H7 (cell line): ENCODE data around the gene SATB2. TPM values are rescaled to one million over a fixed set of nuclear protein-coding genes. Genes with fewer than 3 reads are reported as not detected.

ENCODE experiments used
- DNase-seq: peaks from one replicate; pipeline ENCODE4 v3.0.0; 2012
- H3K27me3 ChIP-seq: 2 replicates; pipeline ENCODE4 v1.6.0; 2011; ENCODE audit warnings: mild to moderate bottlenecking, low read length; ENCODE audit not compliant: control insufficient read depth, insufficient read depth
- H3K36me3 ChIP-seq: replicated peaks from 2 replicates; pipeline ENCODE4 v1.5.1; 2011; ENCODE audit warnings: low read length; ENCODE audit not compliant: control insufficient read depth, insufficient read depth
- H3K4me3 ChIP-seq: 2 replicates; pipeline ENCODE4 v1.5.1; 2011; ENCODE audit warnings: low read depth, mild to moderate bottlenecking, control low read depth, low read length, moderate library complexity; ENCODE audit not compliant: insufficient read depth
- total RNA-seq: library from RNA; depleted of rRNA; stranded (reverse); fragments of >200 nt; shearing (Covaris generic); gene quantifications from 2 replicates; pipeline ENCODE4 v1.2.3, GENCODE V29; 2014

SATB2 gene
- total RNA-seq, 1 experiment from 2014 or later: 10.3 TPM

GRCh38 chr2:199419428-199419827 lies 38.3 kb downstream of the SATB2 start:
- no peak for DNase-seq
- Histone ChIP-seq H3K36me3 (no peaks in the 10 kb centered on the region; the same call in 1 of the 2 replicates), H3K4me3 (no peak overlapping the region), H3K27me3 (no peaks in the 10 kb centered on the region)

GRCh38 chr2:199414465-199414864 lies 43.3 kb downstream of the SATB2 start:
- Histone ChIP-seq H3K36me3 (no peaks in the 10 kb centered on the region; the same call in 1 of the 2 replicates), H3K27me3 (no peaks in the 10 kb centered on the region), H3K4me3 (no peak overlapping the region)
- DNase-seq: no peak

GRCh38 chr2:199414001-199414400 lies 43.7 kb downstream of the SATB2 start:
- no peaks in the 10 kb centered on the region for H3K27me3 ChIP-seq

GRCh38 chr2:199409759-199410529 lies 47.8 kb downstream of the SATB2 start:
- H3K36me3 ChIP-seq: no peaks in the 10 kb centered on the region
- H3K27me3 ChIP-seq: no peaks in the 10 kb centered on the region
- no peak for DNase-seq
- H3K4me3 ChIP-seq: no peak overlapping the region

More at GRCh38 chr2:199414001-199414400, 43.7 kb downstream of the SATB2 start:
- Histone ChIP-seq H3K36me3 (no peaks in the 10 kb centered on the region; the same call in 1 of the 2 replicates), H3K4me3 (no peak overlapping the region)
- no peak for DNase-seq

GRCh38 chr2:199407421-199407820 lies 50.3 kb downstream of the SATB2 start:
- no peaks in the 10 kb centered on the region for H3K27me3 ChIP-seq
- no peaks in the 10 kb centered on the region for H3K36me3 ChIP-seq
- DNase-seq: no peak
- no peak overlapping the region for H3K4me3 ChIP-seq

GRCh38 chr2:199405241-199405640 lies 52.5 kb downstream of the SATB2 start:
- H3K4me3 ChIP-seq: no peak overlapping the region
- no peaks in the 10 kb centered on the region for H3K36me3 ChIP-seq
- no peaks in the 10 kb centered on the region for H3K27me3 ChIP-seq
- DNase-seq: peak; percentile 54

GRCh38 chr2:199404841-199405240 lies 52.9 kb downstream of the SATB2 start:
- H3K4me3 ChIP-seq: no peak overlapping the region
- no peaks in the 10 kb centered on the region for H3K27me3 ChIP-seq
- no peaks in the 10 kb centered on the region for H3K36me3 ChIP-seq
- no peak for DNase-seq

GRCh38 chr2:199395311-199395710 lies 62.4 kb downstream of the SATB2 start:
- Histone ChIP-seq H3K27me3 (no peaks in the 10 kb centered on the region), H3K36me3 (no peaks in the 10 kb centered on the region), H3K4me3 (no peak overlapping the region)
- no peak for DNase-seq

- no peak for DNase-seq
- no peaks in the 10 kb centered on the region for H3K27me3 ChIP-seq
- H3K4me3 ChIP-seq: no peak overlapping the region
- no peaks in the 10 kb centered on the region for H3K36me3 ChIP-seq
Observed at GRCh38 chr2:199392363-199392762, 65.4 kb downstream of the SATB2 start.

GRCh38 chr2:199388728-199389268 lies 68.9 kb downstream of the SATB2 start:
- no peaks in the 10 kb centered on the region for H3K36me3 ChIP-seq
- DNase-seq: no peak
- no peak overlapping the region for H3K4me3 ChIP-seq
- H3K27me3 ChIP-seq: no peaks in the 10 kb centered on the region

GRCh38 chr2:199384043-199384442 lies 73.7 kb downstream of the SATB2 start:
- Histone ChIP-seq H3K27me3 (no peaks in the 10 kb centered on the region), H3K4me3 (no peak overlapping the region), H3K36me3 (no peaks in the 10 kb centered on the region)
- DNase-seq: no peak

- DNase-seq: no peak
- Histone ChIP-seq H3K4me3 (no peak overlapping the region), H3K27me3 (no peaks in the 10 kb centered on the region)
Observed at GRCh38 chr2:199383021-199383420, 74.7 kb downstream of the SATB2 start.

GRCh38 chr2:199382091-199382490 lies 75.6 kb downstream of the SATB2 start:
- H3K27me3 ChIP-seq: no peaks in the 10 kb centered on the region
- DNase-seq: no peak
- H3K36me3 ChIP-seq: no peaks in the 10 kb centered on the region
- no peak overlapping the region for H3K4me3 ChIP-seq

More at GRCh38 chr2:199383021-199383420, 74.7 kb downstream of the SATB2 start:
- H3K36me3 ChIP-seq: no peaks in the 10 kb centered on the region

- no peaks in the 10 kb centered on the region for H3K36me3 ChIP-seq
- no peak for DNase-seq
- no peak overlapping the region for H3K4me3 ChIP-seq
- H3K27me3 ChIP-seq: no peaks in the 10 kb centered on the region
Observed at GRCh38 chr2:199381531-199381930, 76.2 kb downstream of the SATB2 start.

GRCh38 chr2:199378948-199379650 lies 78.6 kb downstream of the SATB2 start:
- no peaks in the 10 kb centered on the region for H3K36me3 ChIP-seq
- H3K27me3 ChIP-seq: no peaks in the 10 kb centered on the region
- H3K4me3 ChIP-seq: no peak overlapping the region
- no peak for DNase-seq
